Esophagus mucosa (tissue), 1 donor: ENCODE measurements around the gene RBM34. TPM values are rescaled to one million over a fixed set of nuclear protein-coding genes. Genes with fewer than 3 reads are reported as not detected.
"Not testable (repeated sequence)": the region's sequence is repeated elsewhere in the genome, so short reads cannot be mapped to it uniquely, and the experiment has no call there.

Experiments
- ATAC-seq: fragments of 200-7000 bp; cut with Tn5 transposase; one replicate; pipeline ENCODE4 v1.9.1; 2020
- total RNA-seq: library from RNA; stranded (reverse); gene quantifications from one replicate; pipeline ENCODE4 v1.2.4, GENCODE V29; 2023
- donor health status: DM: yes; HTN: yes; CAD: no.

The RBM34 gene, protein sequence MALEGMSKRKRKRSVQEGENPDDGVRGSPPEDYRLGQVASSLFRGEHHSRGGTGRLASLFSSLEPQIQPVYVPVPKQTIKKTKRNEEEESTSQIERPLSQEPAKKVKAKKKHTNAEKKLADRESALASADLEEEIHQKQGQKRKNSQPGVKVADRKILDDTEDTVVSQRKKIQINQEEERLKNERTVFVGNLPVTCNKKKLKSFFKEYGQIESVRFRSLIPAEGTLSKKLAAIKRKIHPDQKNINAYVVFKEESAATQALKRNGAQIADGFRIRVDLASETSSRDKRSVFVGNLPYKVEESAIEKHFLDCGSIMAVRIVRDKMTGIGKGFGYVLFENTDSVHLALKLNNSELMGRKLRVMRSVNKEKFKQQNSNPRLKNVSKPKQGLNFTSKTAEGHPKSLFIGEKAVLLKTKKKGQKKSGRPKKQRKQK
- 63.7 TPM for total RNA-seq

DNA sequence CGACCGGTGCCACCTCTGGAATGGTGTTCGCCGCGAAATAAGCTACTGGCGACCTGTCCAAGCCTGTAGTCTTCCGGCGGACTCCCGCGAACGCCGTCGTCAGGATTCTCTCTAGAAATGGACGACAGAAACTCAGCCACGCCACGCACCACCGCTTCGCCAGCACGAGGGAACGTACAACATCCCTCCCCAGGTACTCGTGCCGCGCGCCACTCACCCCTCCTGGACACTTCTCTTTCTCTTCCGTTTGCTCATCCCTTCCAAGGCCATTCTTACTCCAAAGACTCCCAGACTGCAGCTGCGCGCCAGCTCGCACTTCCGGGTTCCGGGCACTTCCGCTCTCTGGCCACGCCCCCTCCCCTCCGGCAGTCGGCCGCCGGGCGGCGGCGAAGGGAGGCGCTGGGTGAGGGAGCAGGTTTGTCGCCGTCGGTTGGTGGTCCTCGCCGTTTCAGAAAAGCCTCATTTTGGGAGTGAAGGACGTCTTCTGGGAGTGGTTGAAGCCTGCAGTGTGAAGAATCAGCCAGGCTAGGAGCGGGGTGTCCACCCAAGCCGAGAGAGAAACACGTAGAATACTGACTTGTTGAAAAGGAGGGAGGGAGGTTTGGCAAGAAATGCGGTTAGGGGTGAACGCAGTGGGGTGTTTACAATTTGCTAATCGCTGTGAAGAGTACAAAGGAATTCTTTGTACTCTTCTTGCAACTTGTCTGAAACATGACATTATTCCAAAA lies at the start of gene RBM34:
TSS of gene RBM34 (minus strand) at position 294 of the 728 bp plus-strand sequence. CDS start at position 270, 24 bp downstream.
- ATAC-seq = peak; percentile 96

DNA sequence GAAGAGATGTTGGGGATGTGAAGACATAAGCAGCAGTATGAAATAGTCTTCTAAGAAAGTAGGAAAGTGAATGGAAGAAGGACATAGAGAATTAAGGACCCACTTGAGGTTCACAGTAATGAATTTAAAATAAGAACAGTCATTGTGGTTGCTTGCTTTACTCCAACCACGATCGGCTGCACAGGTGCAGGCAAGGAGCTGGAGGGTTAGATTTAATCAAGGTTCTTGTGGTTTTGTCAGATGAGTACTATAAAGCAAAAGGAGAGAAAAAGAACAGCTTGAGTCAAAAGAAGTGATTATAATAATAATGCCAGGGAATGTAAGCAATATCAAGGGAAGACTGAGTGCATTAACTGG lies 46.1 kb upstream of the RBM34 start:
- no peak for ATAC-seq

DNA sequence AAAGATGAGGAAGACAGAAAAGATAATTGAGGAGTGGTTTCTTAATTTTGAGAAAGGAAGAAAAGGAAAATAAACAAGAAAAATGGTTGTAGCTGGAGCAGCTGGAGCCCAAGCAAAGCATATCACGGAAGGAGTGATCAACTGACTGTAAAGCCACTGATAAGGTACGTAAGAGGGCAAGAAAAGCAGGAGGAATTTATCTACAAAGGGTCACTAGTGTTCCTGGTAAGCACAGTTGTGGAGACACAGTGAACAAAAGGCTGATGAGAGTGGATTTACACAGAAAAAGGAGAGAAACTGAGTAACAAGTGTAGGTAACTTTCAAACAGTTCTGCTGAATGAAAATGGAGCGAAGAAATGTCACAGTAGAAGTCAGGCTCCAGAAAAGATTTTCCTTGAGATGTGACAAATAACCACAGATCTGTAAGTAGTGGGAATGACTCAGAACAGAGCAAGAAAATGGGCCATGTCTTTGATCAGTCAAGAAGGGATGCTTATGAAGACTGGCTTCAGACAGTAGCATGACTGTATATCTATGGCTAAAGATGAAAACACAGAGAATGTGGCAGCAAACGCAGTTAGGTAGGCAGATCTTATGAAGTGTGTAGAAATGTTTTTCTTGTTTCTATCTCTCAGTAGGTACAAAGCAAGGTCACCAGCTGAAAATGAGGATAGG lies 45.6 kb upstream of the RBM34 start:
- ATAC-seq = no peak

DNA sequence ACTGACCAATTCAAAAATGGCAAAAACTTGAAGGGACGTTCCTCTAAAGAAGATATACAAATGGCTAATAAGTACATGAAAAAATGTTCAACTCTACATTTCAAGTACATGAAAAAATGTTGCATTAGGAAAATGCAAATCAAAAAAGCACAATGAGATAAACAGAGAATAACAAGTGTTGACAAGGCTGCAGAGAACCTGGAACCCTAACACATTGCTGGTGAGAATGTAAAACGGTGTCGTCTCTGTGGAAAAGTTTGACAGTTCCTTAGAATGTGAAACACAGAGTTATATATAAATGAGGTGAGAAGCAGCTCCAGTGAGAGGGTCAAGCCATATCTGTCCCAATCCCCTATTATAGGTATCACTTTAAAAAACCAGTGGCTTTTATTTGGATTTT lies 44.6 kb upstream of the RBM34 start:
- ATAC-seq = no peak

DNA sequence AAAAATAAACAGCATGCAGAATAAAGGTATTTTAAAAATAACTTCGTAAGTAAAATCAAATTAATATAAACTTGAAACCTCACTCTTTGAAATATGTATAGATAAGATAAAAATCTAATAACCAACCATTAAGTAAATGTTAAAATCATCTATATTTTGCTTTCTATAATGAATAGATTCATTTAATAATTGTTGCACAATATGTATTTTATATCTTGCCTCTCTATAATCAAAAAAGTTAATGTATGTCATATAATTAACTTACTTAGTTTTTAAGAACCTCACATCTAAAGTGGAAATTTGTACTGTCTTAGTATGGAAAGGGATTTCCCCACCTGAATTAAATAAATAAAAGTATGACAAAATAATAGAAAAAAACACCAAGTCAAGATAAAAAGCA lies 42.4 kb upstream of the RBM34 start:
- no peak for ATAC-seq

DNA sequence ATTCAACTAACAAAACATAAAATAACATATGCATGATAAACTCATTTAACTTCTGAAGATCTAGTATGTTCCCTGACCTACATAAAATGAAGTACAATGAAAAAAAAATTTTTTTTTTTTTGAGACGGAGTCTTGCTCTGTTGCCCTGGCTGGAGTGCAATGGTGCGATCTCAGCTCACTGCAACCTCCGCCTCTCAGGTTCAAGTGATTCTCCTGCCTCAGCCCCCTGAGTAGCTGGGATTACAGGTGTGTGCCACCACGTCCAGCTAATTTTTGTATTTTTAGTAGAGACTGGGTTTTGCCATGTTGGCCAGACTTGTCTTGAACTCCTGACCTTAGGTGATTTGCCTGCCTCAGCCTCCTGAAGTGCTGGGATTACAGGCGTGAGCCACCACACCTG lies 41.4 kb upstream of the RBM34 start:
- not testable (repeated sequence) for ATAC-seq

DNA sequence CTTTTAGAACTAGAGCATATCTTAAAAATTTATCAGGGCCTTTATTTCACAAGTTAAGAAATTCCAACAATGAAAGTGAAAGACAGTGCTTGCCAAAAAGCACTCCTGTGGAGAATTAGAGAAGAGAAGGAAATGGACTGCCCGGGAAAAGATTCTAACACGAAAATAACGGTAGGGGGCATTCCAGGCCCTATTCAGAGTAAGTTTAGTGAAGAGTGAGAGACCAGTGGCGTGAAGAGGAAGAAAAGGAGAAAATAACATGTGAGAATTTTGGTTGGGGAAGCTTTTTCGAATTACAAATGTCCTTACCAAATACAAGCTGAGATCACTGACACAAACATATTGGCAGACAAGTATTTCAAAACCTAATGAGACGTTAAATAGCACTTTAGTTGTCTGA lies 38.4 kb upstream of the RBM34 start:
- ATAC-seq = no peak

DNA sequence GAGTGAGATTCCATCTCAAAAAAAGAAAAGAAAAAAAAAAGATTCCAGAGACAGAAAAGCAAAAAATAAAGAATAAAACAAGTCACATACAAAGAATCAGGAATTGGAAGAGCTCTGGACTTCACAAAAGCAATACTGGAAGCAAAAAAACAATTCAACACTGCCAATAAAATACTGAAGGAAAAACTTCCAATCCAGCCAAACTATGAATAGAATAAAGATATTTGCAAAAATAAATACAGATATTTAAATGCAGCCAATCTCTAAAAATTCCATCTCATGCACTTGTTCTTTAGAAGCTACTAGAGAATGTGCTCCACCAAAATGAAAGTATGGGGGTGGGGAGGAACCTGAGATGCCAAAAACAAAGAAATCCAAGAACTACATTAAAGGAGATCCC lies 29.4 kb upstream of the RBM34 start:
- ATAC-seq = no peak

DNA sequence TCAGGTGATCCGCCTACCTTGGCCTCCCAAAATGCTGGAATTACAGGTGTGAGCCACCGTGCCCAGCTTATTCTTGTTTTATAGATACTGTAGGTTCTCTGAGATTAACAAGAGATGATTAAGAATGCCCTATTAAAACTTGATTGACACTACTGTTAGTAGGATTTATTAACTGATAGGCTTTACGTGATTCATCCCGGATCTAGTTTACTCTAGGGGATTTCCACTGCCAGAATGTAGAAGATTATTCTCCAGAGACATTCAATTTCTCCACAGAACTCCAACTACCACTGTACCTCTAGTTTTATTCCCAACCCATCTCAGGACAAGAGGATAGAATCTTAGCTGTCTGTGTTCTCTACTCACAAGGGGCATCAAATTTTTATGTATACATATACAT lies 26.3 kb upstream of the RBM34 start:
- no peak for ATAC-seq

DNA sequence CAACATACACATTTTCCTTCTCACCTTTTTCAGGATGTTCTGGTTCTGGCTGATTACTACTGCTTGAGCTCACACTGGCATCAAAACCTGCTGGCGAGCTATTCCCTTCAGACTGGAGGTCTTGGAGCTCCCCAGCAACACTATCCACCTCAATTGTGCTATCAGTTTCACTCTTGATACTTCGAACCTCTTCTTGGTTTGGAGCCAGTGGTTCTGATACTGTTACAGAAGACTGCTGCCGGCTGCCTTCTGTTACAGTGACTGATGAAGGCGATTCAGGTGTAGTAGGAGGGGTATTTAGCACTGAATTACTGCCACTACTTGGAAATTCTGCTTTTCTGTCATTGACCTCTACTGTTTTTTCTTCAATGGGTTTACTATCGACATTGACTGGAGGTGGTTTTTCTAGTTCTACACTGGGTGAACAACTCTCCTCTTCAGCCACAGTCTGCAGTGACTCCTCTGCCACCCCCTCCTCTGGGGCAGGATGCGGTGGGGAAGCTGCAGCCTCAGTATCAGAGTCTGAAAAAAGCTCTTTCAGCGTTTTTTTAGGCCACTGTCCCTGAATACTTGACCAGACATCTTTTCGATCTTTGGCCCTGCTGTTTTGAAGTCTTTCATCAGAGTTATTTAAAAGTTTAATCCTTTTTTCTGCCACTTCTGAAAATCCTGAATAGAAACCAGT lies 20.7 kb upstream of the RBM34 start:
- no peak for ATAC-seq

DNA sequence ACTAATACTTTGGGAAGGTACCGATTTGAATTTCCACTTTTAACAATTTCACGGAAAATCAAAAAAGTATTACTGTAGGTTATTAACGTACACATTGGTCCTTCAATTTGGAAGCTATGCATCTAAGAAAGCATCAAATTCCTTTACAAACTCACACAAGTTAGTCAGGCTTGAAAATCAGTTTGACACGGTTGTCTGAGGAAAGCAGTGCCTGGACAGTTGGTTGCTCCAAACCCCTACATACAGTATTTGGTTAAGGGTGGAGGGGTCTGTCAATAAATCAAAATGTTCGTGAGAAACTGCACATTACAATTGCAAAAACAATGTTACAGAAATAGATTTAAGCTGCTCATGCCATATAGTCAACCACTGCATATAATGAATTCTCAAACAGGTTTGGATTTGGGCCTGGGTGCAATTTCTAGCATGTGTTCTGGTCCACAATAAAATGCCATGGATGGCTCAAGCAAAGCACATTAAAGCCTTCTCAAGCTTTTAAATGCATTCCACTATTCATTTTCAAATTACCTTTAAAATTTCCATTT lies 19.9 kb upstream of the RBM34 start:
- ATAC-seq = no peak

DNA sequence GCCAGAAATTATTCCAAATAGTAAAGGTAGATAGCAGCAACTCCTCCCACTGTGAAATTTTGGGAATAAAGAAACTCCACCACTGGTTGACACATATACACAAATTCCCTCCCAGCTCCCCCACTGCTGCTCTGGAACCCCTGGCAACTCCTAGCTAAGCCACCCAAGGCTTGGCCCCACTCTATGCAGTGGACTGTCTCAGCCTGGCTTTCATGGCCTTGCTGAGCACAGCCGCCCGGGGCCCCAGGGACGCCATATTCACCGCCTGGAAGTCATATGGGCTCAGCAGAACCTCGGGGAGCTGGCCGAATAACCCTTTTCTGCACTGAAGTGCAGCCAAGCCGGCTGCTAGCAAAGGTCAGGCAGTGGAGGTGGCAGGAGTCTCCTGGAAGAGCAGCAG lies 15.4 kb upstream of the RBM34 start:
- no peak for ATAC-seq

DNA sequence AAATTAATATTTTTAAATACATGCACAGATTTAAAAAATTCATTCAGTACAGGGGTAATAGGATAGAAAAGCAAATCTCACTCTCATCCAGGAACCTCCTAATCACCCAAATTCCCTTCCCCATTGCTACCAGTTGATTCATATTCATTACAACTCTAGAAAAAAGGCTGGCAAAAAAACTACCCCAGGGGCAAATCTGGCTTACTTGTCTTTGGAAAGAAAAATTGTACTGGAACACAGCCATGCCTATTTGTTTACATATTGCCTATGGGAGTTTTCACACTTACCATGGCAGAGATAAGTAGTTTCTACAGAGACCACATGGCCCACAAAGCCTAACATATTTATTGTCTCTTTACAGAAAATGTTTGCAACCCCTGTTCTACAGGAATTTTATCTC lies 8.9 kb upstream of the RBM34 start:
- no peak for ATAC-seq

DNA sequence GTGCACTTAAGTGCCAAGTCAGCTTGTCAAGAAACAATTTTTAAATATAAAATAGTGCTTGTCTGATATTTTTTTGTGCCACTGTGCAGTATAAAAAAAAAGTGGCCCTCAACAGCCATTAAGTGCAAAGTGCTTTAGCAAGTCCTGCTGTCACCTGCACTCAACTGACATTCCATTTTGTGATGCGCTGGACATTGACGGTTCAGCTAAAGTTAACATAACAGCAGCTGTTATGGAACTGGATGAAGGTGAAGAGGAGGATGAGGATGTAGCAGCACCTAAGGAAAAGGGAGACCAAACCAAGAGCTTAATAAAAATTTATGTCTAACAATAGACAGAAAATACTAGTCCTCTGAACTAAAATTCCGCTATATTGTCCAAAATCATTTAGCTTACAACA lies 7.3 kb upstream of the RBM34 start:
- no peak for ATAC-seq

DNA sequence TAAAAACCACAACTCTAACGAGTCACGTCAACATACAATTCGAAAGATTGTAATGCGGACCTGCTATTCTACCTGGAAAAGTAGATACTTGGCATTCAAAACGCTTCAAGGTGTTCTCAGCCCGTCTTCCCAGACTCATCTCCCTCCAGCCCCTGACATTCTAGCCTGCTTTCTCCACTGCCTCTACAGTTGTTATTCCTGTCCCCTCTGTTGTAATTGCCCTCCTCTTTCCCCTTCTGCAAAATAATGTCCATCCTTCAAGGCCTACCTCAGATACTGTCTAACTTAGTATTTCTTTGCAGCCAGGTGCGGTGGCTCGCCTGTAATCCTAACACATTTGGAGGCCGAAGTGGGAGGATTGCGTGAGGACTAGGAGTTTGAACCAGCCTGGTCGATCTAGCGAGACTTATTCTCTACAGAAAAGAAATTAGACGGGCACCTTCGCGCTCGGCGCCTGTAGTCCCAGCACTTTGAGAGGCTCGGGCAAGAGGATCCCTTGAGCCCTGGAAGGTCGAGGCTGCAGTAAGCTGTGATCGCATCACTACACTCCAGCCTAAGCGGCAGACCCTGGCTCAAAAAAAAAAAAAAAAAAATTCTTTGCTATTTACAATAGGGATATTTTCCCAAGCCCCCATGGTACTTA lies 756 bp upstream of the RBM34 start:
- peak; percentile 2 for ATAC-seq

DNA sequence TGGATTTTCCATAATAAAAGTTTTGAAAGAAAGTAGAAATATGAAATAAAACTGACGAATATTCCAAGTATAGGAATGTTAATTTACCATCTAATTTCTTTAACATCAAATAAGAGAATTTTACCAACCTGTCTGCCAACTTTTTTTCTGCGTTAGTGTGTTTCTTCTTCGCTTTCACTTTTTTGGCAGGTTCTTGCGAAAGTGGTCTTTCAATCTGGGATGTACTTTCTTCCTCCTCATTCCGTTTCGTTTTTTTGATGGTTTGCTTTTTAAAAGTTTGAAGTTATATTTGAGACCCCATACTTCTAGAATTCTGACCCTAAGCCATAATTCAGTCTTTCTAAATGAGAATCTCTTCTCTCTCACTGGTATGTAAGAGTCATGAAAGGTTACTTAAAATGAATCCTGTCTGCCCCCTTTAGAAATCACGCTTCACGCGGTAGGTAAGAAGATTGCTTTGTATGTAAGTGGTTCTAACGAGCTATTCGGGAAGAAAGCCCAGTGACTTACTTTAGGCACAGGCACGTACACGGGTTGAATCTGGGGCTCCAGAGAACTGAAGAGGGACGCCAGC lies 580 bp downstream of the RBM34 start:
- no peak for ATAC-seq

DNA sequence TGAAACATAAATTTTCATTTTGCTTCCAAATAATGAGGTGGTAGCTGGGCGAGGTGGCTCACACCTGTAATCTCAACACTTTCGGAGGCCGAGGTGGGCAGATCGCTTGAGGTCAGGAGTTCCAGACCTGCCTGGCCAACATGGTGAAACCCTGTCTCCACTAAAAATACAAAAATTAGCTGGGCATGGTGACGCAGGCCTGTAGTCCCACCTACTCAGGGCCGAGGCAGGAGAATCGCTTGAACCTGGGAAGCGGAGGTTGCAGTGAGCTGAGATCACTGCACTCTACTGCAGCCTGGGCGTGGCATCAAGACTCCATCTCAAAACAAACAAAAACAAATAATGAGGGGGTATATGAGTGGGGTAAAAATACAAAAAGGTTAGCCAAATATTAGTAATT lies 1.1 kb downstream of the RBM34 start:
- not testable (repeated sequence) for ATAC-seq

DNA sequence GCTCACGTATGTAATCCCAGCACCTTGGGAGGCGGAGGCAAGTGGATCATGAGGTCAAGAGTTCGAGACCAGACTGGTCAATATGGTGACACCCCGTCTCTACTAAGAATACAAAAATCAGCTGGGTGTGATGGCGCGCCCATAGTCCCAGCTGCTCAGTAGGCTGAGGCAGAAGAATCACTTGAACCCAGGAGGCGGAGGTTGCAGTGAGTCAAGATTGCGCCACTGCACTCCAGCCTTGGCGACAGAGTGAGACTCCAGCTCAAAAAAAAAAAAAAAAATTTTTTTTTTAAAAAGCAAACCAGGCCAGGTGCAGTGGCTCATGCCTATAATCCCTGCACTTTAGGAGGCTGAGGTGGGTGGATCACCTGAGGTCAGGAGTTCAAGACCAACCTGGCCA lies 1.8 kb downstream of the RBM34 start:
- peak; percentile 34 for ATAC-seq

DNA sequence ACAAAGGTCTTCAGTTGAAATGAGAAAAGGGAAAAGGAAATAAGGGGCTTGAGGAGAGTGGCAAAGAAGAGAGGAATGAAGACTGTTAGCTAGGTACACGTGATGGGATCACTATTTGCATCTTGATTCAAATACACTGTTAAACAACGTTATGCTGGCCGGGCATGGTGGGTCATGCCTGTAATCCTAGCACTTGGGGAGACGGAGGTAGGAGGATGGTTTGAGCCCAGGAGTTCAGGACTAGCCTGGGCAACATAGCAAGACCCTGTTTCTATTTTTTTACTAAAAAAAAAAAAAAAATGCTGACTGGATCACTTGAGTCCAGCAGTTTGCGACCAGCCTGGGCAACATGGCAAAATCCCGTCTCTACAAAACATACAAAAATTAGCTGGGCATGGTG lies 2.4 kb downstream of the RBM34 start:
- no peak for ATAC-seq

DNA sequence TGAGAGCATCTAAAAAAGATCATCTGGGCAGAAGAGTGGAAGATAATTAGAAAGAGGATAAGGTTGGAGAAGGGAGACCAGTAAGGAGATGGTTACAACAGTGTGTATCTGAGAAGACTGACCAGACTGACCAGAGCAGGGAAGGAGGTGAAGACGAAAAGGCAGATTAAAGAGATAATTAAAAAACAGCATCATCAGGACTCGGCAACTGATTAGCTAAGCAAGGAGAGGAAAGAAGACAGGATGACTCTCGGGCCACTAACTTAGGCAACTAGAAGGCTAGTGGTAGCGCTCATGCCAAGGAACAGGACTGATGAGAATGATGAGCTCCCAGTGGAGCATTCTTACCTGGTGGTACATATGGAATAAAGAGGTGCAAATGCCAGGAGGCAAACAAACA lies 3.9 kb downstream of the RBM34 start:
- no peak for ATAC-seq

DNA sequence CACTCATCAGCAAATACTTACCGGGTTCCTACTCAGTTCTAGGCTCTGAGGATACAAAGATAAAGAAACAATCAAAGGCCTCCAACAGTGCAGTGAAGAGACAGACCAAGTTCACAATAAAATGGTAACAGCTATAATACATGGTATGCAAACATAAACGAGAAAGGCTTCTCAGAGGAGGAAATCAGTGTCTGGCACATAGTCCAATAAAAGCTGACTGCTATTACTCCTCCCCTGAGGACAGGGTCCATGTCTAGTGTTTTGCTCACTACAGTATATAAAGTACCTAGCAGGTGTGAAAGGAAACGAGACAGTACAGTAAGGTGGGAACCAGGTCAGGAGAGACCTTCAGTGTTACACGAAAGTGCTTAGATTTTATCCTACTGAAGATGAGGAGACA lies 4.3 kb downstream of the RBM34 start:
- ATAC-seq = no peak

DNA sequence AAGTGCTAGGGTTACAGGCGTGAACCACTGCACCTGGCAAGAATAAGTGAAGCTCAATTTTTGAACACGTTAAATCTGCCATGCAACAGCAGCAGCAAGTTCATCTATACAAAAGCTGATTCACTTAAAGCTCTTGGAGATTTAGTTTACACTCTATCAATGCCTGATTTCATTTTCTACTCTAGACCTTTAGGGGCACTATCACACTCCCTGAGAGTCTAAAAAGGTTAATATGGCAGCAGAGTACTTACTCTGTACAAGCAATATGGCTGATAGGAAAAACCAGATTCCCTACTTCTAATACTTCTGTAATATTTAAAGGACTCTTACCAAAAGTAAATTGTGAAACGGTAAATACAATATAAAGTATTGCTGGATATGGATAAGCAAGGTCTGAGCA lies 4.8 kb downstream of the RBM34 start:
- ATAC-seq = no peak
